HEK293 (cell line): ENCODE results near the gene GALNT6.
A peak's percentile ranks its signal among the peaks of the same experiment; 100 is the strongest.

Source experiments
- CTCF ChIA-PET: fragments of 350-600 bp; formaldehyde crosslinking; extraction: SDS; loops from one replicate; lab custom pipeline; 2021; ENCODE audit warnings: antibody characterized with exemption; lab: Yijun Ruan, JAX
- POLR2A ChIA-PET: fragments of 300-600 bp; formaldehyde crosslinking; extraction: SDS; loops from one replicate; lab custom pipeline; 2020; ENCODE audit warnings: antibody characterized with exemption, inconsistent platforms; lab: Yijun Ruan, JAX
- H3K27ac ChIP-seq: fragments of 200-500 bp; sonication (Bioruptor generic); 2 replicates; pipeline ENCODE4 v1.5.1; 2014; ENCODE audit warnings: low read depth, low read length, control low read depth, inconsistent platforms; ENCODE audit errors: extremely low read depth
- H3K36me3 ChIP-seq, 2 experiments: fragments of 200-500 bp in 1 of 2; sonication (Bioruptor generic) in 1 of 2; 1 replicate in 1 of 2; 2 replicates in 1 of 2; pipeline ENCODE4 v1.5.1; 2014 to 2017; ENCODE audit warnings: inconsistent platforms in 2 of 2, low read length in 2 of 2; ENCODE audit not compliant: control insufficient read depth in 2 of 2, insufficient read depth in 1 of 2
- H3K4me1 ChIP-seq: fragments of 200-500 bp; sonication (Bioruptor generic); 2 replicates; pipeline ENCODE4 v1.5.1; 2014; ENCODE audit warnings: mild to moderate bottlenecking, low read length, inconsistent platforms; ENCODE audit not compliant: control insufficient read depth, insufficient read depth
- H3K4me3 ChIP-seq: 2 replicates; pipeline ENCODE4 v1.5.1; 2011; ENCODE audit warnings: low read depth, mild to moderate bottlenecking, control low read depth, low read length, moderate library complexity
- H3K9me3 ChIP-seq: fragments of 200-500 bp; sonication (Bioruptor generic); 2 replicates; pipeline ENCODE4 v1.5.1; 2014; ENCODE audit warnings: low read depth, low read length, inconsistent platforms; ENCODE audit not compliant: control insufficient read depth, insufficient read depth
- GLIS1 ChIP-seq: fragments of 450-650 bp; formaldehyde crosslinking; IDR thresholded peaks from 2 replicates; pipeline ENCODE4 v1.5.1; 2016; ENCODE audit warnings: missing biosample characterization, missing genetic modification characterization
- KLF10 ChIP-seq: fragments of 450-650 bp; IDR thresholded peaks from 2 replicates; pipeline ENCODE4 v1.5.1; 2018; ENCODE audit warnings: missing biosample characterization, mild to moderate bottlenecking, missing genetic modification characterization
- KLF7 ChIP-seq: fragments of 450-650 bp; formaldehyde crosslinking; IDR thresholded peaks from 2 replicates; pipeline ENCODE4 v1.5.1; 2016; ENCODE audit warnings: missing biosample characterization, missing genetic modification characterization, borderline replicate concordance
- OSR2 ChIP-seq: fragments of 450-650 bp; formaldehyde crosslinking; IDR thresholded peaks from 2 replicates; pipeline ENCODE4 v1.5.1; 2016; ENCODE audit warnings: missing biosample characterization, missing genetic modification characterization
- SCRT1 ChIP-seq: fragments of 450-650 bp; formaldehyde crosslinking; IDR thresholded peaks from 2 replicates; pipeline ENCODE4 v1.5.1; 2016; ENCODE audit warnings: missing biosample characterization, missing genetic modification characterization, borderline replicate concordance
- SCRT2 ChIP-seq: fragments of 450-650 bp; formaldehyde crosslinking; IDR thresholded peaks from 2 replicates; pipeline ENCODE4 v1.5.1; 2016; ENCODE audit warnings: missing biosample characterization, missing genetic modification characterization
- SP3 ChIP-seq: fragments of 450-650 bp; formaldehyde crosslinking; IDR thresholded peaks from 2 replicates; pipeline ENCODE4 v1.5.1; 2016; ENCODE audit warnings: missing biosample characterization, missing genetic modification characterization
- ZBTB17 ChIP-seq: fragments of 450-650 bp; formaldehyde crosslinking; IDR thresholded peaks from 2 replicates; pipeline ENCODE4 v1.5.1; 2016; ENCODE audit warnings: missing biosample characterization, missing genetic modification characterization
- ZBTB8A ChIP-seq: fragments of 450-650 bp; formaldehyde crosslinking; IDR thresholded peaks from 2 replicates; pipeline ENCODE4 v1.5.1; 2016; ENCODE audit warnings: missing biosample characterization, missing genetic modification characterization
- ZFP37 ChIP-seq: fragments of 450-650 bp; formaldehyde crosslinking; IDR thresholded peaks from 2 replicates; pipeline ENCODE4 v1.5.1; 2016; ENCODE audit warnings: missing biosample characterization, missing genetic modification characterization
- ZNF10 ChIP-seq: fragments of 450-650 bp; formaldehyde crosslinking; IDR thresholded peaks from 2 replicates; pipeline ENCODE4 v1.5.1; 2017; ENCODE audit warnings: missing biosample characterization, missing genetic modification characterization
- ZNF140 ChIP-seq: fragments of 450-650 bp; formaldehyde crosslinking; IDR thresholded peaks from 2 replicates; pipeline ENCODE4 v1.5.1; 2016; ENCODE audit warnings: missing biosample characterization, missing genetic modification characterization
- ZNF214 ChIP-seq: fragments of 450-650 bp; formaldehyde crosslinking; IDR thresholded peaks from 2 replicates; pipeline ENCODE4 v1.5.1; 2017; ENCODE audit warnings: missing biosample characterization, mild to moderate bottlenecking, missing genetic modification characterization, borderline replicate concordance
- ZNF830 ChIP-seq: fragments of 450-650 bp; IDR thresholded peaks from 2 replicates; pipeline ENCODE4 v1.5.0; 2018; ENCODE audit warnings: missing biosample characterization, missing genetic modification characterization, low read depth, mild to moderate bottlenecking, moderate library complexity
- ZSCAN30 ChIP-seq: fragments of 450-650 bp; IDR thresholded peaks from 2 replicates; pipeline ENCODE4 v1.5.1; 2018; ENCODE audit warnings: missing biosample characterization, mild to moderate bottlenecking, missing genetic modification characterization, moderate library complexity
- TF ChIP-seq, protein P1 (sequence below): fragments of 450-650 bp; formaldehyde crosslinking; IDR thresholded peaks from 2 replicates; pipeline ENCODE4 v1.5.1; 2017; ENCODE audit warnings: missing biosample characterization, missing genetic modification characterization
- TF ChIP-seq, protein P2 (sequence below): fragments of 450-650 bp; formaldehyde crosslinking; IDR thresholded peaks from 2 replicates; pipeline ENCODE4; 2016; ENCODE audit warnings: missing biosample characterization, missing genetic modification characterization

The GALNT6 gene

DNA sequence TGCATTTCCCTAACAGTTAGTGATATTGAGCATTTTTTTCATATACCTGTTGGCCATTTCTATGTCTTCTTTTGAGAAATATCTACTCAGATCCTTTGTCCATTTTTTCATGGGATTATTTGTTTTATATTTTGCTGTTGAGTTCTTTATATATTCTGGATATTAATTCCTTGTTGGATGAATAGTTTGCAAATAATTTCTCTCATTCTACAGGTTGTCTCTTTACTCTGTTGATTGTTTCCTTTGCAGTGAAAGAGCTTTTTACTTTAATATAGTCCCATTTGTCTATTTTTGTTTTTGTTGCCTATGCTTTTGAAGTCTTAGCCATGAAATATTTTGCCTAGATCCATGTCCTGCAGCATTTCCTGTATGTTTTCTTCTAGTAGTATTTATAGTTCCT is 21.9 kb upstream of the GALNT6 start:
- Histone ChIP-seq H3K9me3 (no peaks in the 10 kb centered on the region), H3K27ac (no peak overlapping the region), H3K4me3 (no peak overlapping the region), H3K4me1 (no peaks in the 10 kb centered on the region), H3K36me3 (no peaks in the 10 kb centered on the region; a peak in 1 of 3 replicates)
- peak; percentile 83 for TF ChIP-seq SCRT1 (tag by site-specific recombination)
- TF ChIP-seq ZSCAN30, result no peak
- TF ChIP-seq SCRT2, result peak; percentile 93
- TF ChIP-seq, protein P1, sequence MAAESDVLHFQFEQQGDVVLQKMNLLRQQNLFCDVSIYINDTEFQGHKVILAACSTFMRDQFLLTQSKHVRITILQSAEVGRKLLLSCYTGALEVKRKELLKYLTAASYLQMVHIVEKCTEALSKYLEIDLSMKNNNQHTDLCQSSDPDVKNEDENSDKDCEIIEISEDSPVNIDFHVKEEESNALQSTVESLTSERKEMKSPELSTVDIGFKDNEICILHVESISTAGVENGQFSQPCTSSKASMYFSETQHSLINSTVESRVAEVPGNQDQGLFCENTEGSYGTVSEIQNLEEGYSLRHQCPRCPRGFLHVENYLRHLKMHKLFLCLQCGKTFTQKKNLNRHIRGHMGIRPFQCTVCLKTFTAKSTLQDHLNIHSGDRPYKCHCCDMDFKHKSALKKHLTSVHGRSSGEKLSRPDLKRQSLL (tag by site-specific recombination), result no peak
- TF ChIP-seq, protein P2, sequence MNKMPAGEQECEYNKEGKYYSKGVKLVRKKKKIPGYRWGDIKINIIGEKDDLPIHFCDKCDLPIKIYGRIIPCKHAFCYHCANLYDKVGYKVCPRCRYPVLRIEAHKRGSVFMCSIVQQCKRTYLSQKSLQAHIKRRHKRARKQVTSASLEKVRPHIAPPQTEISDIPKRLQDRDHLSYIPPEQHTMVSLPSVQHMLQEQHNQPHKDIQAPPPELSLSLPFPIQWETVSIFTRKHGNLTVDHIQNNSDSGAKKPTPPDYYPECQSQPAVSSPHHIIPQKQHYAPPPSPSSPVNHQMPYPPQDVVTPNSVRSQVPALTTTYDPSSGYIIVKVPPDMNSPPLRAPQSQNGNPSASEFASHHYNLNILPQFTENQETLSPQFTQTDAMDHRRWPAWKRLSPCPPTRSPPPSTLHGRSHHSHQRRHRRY (tag by site-specific recombination), result no peak
- TF ChIP-seq ZNF830 (tag by site-specific recombination), result no peak
- TF ChIP-seq ZNF140 (tag by site-specific recombination), result no peak
- no peak for TF ChIP-seq KLF7
- ChIA-PET CTCF (interaction anchor here (1.4 kb wide), 1 partner anchor 9 kb away, joined by 5 read pairs; no protein-coding TSS in a partner anchor), POLR2A (no interaction called here)

DNA sequence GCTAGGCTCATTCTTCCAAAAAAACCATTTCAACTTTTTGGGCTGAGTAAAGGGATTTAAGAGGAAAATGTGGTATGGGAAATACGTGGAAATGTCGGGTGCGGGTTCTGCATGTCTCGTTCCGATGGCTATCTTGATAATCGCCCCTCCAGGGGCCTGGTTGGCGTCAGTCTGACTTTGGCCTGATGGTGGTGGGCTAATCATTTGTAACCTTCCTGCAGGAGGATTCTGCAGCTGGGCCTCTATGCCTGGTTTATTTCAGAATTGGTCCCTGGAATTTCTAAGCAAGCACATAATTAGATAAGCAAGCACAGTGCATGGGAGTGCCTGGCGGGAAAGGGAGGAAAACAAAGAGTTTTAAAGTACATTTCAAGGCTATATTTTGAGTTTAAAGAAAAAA is 18.6 kb upstream of the GALNT6 start:
- H3K27ac ChIP-seq, result no peak overlapping the region
- ChIA-PET POLR2A (no interaction called here), CTCF (interaction anchor here (0.6 to 1.3 kb wide), 4 partner anchors 8 to 905 kb away, joined by 3 to 5 read pairs (median 4); no protein-coding TSS in a partner anchor)
- TF ChIP-seq ZNF10 (tag by site-specific recombination) (0 out of 2 replicates have a peak, but pooled peaks have one; percentile 47), ZBTB8A (tag by site-specific recombination) (no peak)
- H3K4me1 ChIP-seq, result peaks cover 7% of the 10 kb centered on the region
- H3K4me3 ChIP-seq, result no peak overlapping the region
- H3K9me3 ChIP-seq, result no peaks in the 10 kb centered on the region
- H3K36me3 ChIP-seq, result no peaks in the 10 kb centered on the region; a peak in 1 of 3 replicates

DNA sequence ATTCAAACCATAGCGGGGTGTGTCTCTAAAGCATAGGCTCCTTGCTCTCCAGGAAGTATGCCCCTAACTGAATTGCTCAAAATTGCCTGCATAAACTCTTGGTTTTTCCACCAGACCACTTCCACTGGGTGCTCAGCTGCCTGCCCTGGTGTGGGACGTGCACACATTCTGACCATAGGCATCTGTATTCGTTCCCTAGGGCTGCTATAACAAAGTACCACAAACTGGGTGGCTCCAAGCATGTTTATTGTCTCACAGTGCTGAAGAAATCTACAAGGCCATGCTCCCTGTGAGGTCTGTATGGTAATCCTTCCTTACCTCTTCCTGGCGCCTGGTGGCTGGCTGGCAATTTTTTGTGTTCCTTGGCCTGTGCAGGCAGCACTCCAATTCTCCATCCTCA is 16.4 kb upstream of the GALNT6 start:
- Histone ChIP-seq H3K9me3 (no peaks in the 10 kb centered on the region), H3K4me1 (peaks cover 7% of the 10 kb centered on the region)

DNA sequence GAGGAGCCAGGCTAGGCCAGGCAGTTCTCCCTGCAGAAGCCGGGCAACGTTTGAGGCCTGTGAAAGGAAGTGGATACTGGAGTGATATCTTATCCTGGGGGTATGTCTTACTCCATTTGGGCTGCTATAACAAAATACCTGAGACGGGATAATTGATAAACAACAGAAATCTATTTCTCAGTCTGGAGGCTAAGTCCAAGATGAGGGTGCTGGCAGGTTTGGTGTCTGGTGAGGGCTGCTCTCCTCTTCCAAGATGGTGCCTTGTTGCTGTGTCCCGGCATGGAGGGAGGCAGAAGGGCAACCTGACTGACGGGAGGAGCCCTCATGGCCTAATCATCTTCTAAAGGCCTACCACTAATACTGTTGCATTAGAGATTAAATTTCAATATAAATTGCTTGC is 15.7 kb upstream of the GALNT6 start:
- TF ChIP-seq SP3 (tag by site-specific recombination) (no peak), OSR2 (tag by site-specific recombination) (no peak), ZFP37 (tag by site-specific recombination) (peak; percentile 99)
- ChIA-PET CTCF (interaction anchor here (0.5 kb wide), 1 partner anchor 1764 kb away, joined by 6 read pairs; no protein-coding TSS in a partner anchor), POLR2A (interaction anchor here (2.3 kb wide), 1 partner anchor 11 kb away, joined by 7 read pairs; no protein-coding TSS in a partner anchor)
- Histone ChIP-seq H3K4me3 (no peak overlapping the region), H3K36me3 (no peaks in the 10 kb centered on the region; a peak in 1 of 3 replicates), H3K9me3 (no peaks in the 10 kb centered on the region), H3K4me1 (peaks cover 7% of the 10 kb centered on the region), H3K27ac (no peak overlapping the region)

More for the DNA sequence above, 16.4 kb upstream of the GALNT6 start:
- no peaks in the 10 kb centered on the region; a peak in 1 of 3 replicates for H3K36me3 ChIP-seq
- POLR2A ChIA-PET, result interaction anchor here (2.3 kb wide), 1 partner anchor 11 kb away, joined by 7 read pairs; no protein-coding TSS in a partner anchor
- no peak for TF ChIP-seq KLF10 (tag by site-specific recombination)
- no peak for TF ChIP-seq ZNF214 (tag by site-specific recombination)
- TF ChIP-seq GLIS1 (tag by site-specific recombination), result peak; percentile 42; the same call in 1 of the 2 replicates
- TF ChIP-seq ZBTB17 (tag by site-specific recombination), result peak; percentile 70
- TF ChIP-seq, all 188 proteins: peak for 2
- no peak overlapping the region for H3K27ac ChIP-seq
- H3K4me3 ChIP-seq, result no peak overlapping the region
- CTCF ChIA-PET, result interaction anchor here (0.6 kb wide), 1 partner anchor 585 kb away, joined by 4 read pairs; no protein-coding TSS in a partner anchor
